Mucosa of gallbladder (tissue), 1 donor: ENCODE data around the gene CBX6. TPM values are rescaled to one million over a fixed set of nuclear protein-coding genes. Genes with fewer than 3 reads are reported as not detected.

Source experiments
- DNase-seq: peaks from one replicate; pipeline ENCODE4 v3.0.0-alpha.2; 2020; ENCODE audit warnings: low spot score
- total RNA-seq: library from RNA; stranded (reverse); gene quantifications from one replicate; pipeline ENCODE4 v1.2.1, GENCODE V29; 2021
- donor health status: DM: no; HTN: no; CAD: no.

Gene CBX6
- total RNA-seq, 1 donor from 2014 or later, result 97.5 TPM

DNA sequence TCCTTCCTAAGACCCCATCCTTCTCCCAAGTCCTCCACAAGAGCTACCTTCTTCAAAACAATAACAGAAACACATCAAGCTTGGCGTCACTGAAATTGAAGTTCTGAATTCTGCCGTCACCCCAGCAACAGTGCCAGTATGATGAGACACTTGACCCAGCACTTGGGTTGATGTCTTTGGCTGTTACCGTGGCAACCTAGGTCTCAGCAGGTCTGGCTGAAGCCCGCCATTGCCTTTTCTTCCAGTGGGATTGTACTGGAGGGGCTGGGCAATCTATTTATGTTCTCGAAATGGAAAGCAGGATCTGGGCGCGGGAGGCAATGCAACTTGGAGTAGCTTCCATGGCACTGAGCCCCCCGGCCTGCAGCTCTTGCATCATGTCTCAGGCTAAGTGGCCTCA lies 52.0 kb downstream of the CBX6 start:
- DNase-seq, result no peak

DNA sequence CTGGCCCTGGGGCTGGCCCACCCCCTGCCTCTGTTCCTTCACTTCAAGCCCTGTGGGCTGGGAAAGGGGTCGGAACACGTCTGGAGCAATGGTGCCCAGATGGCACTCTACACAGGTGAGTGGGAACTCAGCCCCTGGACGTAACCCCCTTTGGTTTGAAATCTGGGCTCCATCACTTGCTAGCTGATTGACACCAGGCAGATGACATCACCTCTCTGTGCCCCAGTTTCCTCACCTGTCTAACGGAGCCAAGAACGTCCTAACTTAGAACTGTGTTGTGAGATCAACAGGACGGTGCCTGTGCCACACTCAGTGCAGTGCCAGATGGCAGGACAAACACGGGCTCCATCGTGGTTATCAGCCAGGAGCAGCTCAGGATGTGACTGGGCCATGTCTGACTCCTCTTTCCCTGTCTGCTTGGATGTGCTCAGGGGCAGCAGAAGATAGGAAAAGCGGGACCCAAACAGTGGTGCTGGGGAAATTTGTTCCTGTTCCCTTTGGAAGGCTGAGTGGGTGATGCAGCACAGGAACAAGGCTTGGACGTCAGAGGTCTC lies 52.6 kb downstream of the CBX6 start:
- no peak for DNase-seq

DNA sequence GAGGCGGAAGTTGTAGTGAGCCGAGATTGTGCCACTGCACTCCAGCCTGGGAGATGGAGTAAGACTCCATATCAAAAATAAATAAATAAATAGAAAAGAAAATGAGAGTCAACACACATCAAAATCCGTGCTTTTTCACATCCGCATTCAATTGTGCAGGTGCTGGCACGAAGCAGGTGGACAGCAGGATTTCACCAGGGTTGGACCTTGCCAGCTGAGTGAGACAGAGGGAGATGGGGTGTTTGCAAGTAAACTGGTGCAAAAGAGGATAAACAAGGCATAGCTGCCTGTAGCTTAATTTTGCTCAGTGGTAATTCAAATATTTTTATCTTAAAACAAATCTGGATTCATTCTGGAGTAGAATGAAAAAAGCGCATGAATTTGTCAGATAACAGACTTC lies 54.8 kb downstream of the CBX6 start:
- DNase-seq, result no peak

DNA sequence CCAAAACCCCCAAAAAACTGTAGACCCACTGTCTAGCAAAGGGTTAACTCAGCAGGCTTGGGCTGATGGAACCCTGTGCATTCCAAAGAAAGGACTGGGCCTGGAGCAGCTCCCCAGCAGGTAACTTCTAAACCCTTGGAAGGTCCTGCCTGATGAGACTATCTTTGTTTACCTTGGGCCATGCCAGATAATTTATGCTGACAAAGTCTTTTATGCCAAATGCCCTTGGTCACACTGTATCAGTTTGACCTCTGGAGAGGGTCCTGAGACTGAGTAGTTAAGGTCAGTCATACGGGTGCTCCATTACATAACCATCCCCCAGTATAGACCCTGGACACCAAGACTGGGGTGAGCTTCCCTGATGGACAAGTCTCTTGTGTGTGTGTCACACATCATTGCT lies 56.2 kb downstream of the CBX6 start:
- DNase-seq, result no peak

Other genes starting within 250 kb of the CBX6 start
- 5.1 TPM for gene FAM227A, start 215.8 kb downstream of the CBX6 start, total RNA-seq
- gene CBY1, start 215.6 kb downstream of the CBX6 start, total RNA-seq, result 43.2 TPM
- 52.7 TPM for gene TOMM22, start 190.3 kb downstream of the CBX6 start, total RNA-seq
- 75.4 TPM for gene JOSD1, start 171.3 kb downstream of the CBX6 start, total RNA-seq
- gene GTPBP1, start 166.3 kb downstream of the CBX6 start, total RNA-seq, result 67.1 TPM
- 129 TPM for gene SUN2, start 116.2 kb downstream of the CBX6 start, total RNA-seq
- 30.0 TPM for gene DNAL4, start 78.1 kb downstream of the CBX6 start, total RNA-seq
- 15.0 TPM for gene NPTXR, start 28.2 kb downstream of the CBX6 start, total RNA-seq
- gene APOBEC3A, start 85.4 kb upstream of the CBX6 start, total RNA-seq, result not detected
- gene APOBEC3B, start 110.1 kb upstream of the CBX6 start, total RNA-seq, result 1.8 TPM
- gene APOBEC3C, start 142.0 kb upstream of the CBX6 start, total RNA-seq, result 28.6 TPM
- gene APOBEC3D, start 148.9 kb upstream of the CBX6 start, total RNA-seq, result 8.4 TPM
- 14.4 TPM for gene APOBEC3F, start 168.6 kb upstream of the CBX6 start, total RNA-seq
- gene APOBEC3G, start 205.1 kb upstream of the CBX6 start, total RNA-seq, result 7.7 TPM
- gene APOBEC3H, start 225.0 kb upstream of the CBX6 start, total RNA-seq, result 1.4 TPM